GM18867 (cell line): ENCODE results near the gene SLC9A4.

Experiments
- ATAC-seq: cut with Tn5 transposase; IDR thresholded peaks from one replicate; pipeline ENCODE4 v1.9.1; 2021; ENCODE audit warnings: mild to moderate bottlenecking, moderate library complexity; ENCODE audit not compliant: unreplicated experiment

The SLC9A4 gene

DNA sequence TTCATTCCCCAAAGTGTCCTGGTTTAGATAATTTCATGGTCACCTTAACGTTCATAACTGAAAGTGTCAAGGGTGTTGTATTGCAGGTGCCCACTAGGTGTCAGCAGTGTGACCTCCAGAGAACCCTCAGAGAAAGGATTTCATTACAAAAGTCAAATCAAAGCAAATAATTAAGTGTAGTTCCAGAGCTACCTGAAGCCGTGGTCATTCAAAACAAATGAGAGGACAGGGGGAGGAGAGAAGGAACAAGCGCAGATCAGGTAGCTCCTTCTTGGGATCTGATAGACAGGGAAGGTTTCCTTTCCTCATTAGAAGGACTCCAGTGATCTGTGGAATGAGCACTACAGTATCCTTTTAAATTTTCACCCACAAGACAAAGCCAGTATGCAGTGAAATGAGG, at the start of gene SLC9A4:
Gene SLC9A4 (plus strand): TSS at position 207 of the 400 bp plus-strand sequence. CDS start 534 bp downstream, outside the sequence.
- ATAC-seq, result peak; percentile 84

- no peak for ATAC-seq
These were observed 49.7 kb upstream of the SLC9A4 start for GRCh38 chr2:102423368-102423767.

- ATAC-seq, result peak; percentile 93
These were observed 48.3 kb upstream of the SLC9A4 start for GRCh38 chr2:102424754-102425153.

DNA sequence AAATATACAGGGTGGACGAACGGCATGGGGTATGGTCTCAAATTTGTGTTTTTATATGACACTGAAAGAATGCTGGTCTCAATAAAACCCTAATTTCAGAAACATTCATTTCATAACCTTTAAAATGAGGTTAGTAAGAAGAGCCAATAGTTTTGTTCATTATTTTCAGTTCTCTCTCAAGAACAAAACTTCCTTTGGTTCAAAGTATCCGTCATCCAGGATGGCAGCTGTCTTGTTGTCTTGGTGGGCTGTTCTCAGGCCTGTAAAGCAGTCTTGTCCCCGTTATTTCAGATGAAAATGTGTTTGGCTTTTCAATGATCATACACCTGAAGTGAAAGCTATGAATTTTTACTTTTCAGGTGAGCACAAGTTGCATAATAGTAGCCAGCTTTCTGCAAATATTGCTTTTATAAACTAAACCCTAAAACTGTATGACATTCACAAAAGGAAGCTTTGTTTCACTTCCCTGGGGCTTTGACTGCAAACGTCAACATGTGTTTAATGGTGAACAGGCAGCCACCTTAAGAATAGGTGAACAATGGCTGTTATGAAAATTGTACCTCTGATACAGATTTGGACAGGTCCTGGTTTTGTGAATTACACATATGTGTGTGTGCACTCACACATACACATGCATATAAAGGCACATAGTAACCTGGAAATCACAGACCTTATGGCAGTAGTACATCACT, 47.4 kb upstream of the SLC9A4 start:
- no peak for ATAC-seq

DNA sequence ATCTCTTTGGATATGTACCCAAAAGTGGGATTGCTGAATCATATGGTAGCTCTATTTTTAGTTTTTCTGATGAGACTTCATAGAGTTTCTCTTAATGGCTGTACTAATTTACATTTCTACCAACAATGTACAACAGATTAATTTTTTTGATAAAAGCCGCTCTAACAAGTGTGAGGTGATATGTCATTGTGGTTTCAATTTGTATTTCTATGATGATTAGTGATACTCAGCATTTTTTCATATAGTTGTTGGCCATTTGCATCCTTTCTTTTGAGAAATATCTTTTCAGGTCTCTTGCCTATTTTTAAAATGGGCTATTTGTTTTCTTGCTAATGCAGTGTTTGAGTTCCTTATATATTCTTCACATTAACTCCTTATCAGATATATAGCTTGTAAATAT, 45.8 kb upstream of the SLC9A4 start:
- no peak for ATAC-seq

GRCh38 chr2:102428573-102428972, 44.5 kb upstream of the SLC9A4 start:
- no peak for ATAC-seq

GRCh38 chr2:102432386-102432785, 40.6 kb upstream of the SLC9A4 start:
- ATAC-seq, result no peak

DNA sequence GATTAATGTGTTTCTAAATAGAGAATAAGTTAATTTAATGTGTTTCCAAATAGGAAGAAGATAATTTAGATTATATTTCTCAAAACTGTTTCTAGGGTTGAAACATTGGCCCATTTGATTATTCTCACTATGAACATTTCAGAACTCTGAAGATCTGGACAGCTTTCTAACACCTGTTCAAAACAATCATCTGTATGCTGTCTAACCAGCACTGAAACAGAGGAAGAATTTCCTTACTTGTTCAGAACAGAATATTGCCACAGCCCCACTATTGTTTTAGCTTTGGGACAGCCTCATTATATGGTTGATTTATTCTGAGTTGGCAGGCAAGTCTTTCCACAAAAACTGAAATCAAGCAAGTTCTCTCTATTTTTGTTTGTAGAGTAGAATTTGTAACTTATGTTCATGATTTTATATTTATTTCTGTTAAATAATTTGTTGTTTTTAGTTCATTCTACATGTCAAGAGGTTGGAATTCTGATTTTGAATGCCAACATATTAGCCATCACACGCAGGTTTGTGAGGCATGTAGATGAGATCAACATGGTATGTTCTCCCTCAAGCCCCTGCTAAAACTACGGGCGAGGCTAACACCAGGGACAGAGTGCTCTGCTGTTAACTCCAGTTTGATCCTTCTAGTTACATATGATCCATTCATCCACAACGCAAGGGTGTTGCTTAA, 38.9 kb upstream of the SLC9A4 start:
- no peak for ATAC-seq

GRCh38 chr2:102434655-102435381, 38.2 kb upstream of the SLC9A4 start:
- ATAC-seq, result no peak

DNA sequence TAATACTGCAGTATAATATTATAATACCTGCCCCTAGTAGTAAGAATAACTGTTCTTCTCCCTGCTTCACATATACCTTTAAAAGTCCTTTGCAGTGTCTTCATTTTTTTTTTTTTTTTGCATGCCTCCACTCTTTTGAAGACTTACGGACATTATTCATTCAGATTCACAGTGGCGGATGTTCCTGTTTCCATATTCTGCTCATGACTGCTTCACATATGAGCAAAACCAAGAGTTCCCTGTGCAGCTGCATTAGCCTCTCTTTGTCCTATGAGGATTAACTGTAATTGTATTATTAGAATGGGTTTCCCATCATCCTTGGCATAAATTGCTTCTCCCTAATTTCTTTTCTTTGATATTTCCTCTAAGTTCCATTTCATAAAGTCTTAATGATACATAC, 37.3 kb upstream of the SLC9A4 start:
- no peak for ATAC-seq

- no peak for ATAC-seq
These were observed 36.7 kb upstream of the SLC9A4 start for GRCh38 chr2:102436323-102436722.

GRCh38 chr2:102437122-102437521, 35.9 kb upstream of the SLC9A4 start:
- ATAC-seq, result no peak

GRCh38 chr2:102438111-102438510, 34.9 kb upstream of the SLC9A4 start:
- no peak for ATAC-seq

- no peak for ATAC-seq
These were observed 34.4 kb upstream of the SLC9A4 start for GRCh38 chr2:102438578-102438977.

- ATAC-seq, result no peak
These were observed 33.8 kb upstream of the SLC9A4 start for GRCh38 chr2:102439065-102439695.

DNA sequence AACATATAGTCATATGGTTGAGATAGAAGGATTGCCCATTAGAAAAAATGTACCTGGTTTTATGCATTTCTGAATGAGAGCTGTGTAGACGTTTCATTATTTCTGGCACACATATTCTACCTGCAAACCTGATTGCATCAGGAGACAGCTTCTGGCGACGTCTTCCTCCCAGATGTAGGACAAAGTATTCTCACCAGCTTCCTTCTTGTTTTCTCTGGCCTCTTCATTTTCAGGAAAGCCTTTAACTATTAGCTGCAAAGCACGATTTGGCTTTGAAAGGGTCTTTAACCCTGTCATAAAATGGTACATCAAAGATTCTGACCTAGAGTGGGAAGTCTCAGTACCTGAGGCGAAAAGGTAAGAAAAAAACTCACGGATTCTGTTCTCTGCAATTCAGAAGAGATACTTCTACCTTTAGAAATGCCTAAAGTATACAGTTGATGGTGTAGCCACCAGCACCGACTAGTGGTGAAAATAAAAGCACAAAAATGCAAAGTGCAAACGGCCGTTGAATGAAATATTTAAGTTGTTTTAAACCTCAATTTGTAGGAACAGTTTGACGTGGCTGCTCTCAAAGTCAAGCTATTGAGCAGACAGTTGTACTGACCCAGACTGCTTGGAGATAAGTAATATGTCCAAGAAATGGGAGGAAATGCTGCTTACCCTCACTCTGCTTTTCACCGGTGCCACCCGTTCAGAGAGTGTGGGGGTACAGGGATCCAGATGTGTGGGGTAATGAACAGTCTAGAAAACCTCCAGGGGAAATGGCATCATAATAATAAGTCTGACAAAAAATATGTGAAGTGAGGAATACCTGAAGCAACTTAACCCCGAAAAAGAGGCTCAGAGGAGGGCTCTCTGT, 29.8 kb upstream of the SLC9A4 start:
- peak; percentile 75 for ATAC-seq

- ATAC-seq, result no peak
These were observed 28.8 kb upstream of the SLC9A4 start for GRCh38 chr2:102444233-102444632.

GRCh38 chr2:102446936-102447335, 26.1 kb upstream of the SLC9A4 start:
- no peak for ATAC-seq

- ATAC-seq, result no peak
These were observed 23.6 kb upstream of the SLC9A4 start for GRCh38 chr2:102449370-102449974.

DNA sequence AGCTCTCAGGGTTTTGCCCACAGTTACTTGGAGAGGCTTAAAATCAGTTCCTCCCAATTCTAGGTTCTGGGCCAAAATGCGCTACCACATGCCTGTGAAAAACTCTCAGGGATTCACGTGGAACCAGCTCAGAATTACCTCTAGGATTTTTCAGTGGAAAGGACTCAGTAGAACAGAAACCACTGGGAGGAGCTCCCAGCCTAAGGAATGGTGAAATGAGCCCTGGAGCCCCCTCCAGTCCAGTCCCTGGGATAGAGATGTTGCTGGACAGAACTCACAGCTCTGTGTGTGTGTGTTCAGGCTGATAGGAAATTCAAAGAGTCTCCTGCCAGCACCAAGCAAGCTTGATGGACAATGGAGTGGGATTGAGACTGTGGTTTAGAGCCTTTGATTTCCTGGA, 21.1 kb upstream of the SLC9A4 start:
- ATAC-seq, result no peak
